GM18951 (cell line): ENCODE measurements around the gene MAD1L1.

ENCODE experiments used
- POLR2A ChIP-seq: IDR thresholded peaks from 4 replicates; pipeline ENCODE4 v1.6.1; 2011; ENCODE audit warnings: mild to moderate bottlenecking; ENCODE audit not compliant: insufficient read length, insufficient read depth; ENCODE audit errors: extremely low read depth
- in situ Hi-C: fragments of 300-500 bp; cut with MboI; formaldehyde crosslinking; loops from one replicate; pipeline ENCODE4 v1.12.0; 2022; ENCODE audit warnings: low sequenced_read_pairs, mixed read lengths, inconsistent platforms; ENCODE audit not compliant: unreplicated experiment

The MAD1L1 gene

GRCh38 chr7:2024567-2024918 is 208.2 kb downstream of the MAD1L1 start:
- in situ Hi-C loops, result no loop called here
- no peak for TF ChIP-seq POLR2A

GRCh38 chr7:2023877-2024566 is 208.7 kb downstream of the MAD1L1 start:
- TF ChIP-seq POLR2A, result no peak
- in situ Hi-C loops, result no loop called here

- in situ Hi-C loops, result no loop called here
- no peak for TF ChIP-seq POLR2A
Measured at GRCh38 chr7:2022737-2023250, 210.0 kb downstream of the MAD1L1 start.

GRCh38 chr7:2022021-2022409 is 210.7 kb downstream of the MAD1L1 start:
- no peak for TF ChIP-seq POLR2A
- in situ Hi-C loops, result no loop called here

GRCh38 chr7:2019711-2020511 is 212.8 kb downstream of the MAD1L1 start:
- in situ Hi-C loops, result no loop called here
- no peak for TF ChIP-seq POLR2A

GRCh38 chr7:2019461-2019710 is 213.4 kb downstream of the MAD1L1 start:
- no peak for TF ChIP-seq POLR2A
- in situ Hi-C loops, result no loop called here

- no peak for TF ChIP-seq POLR2A
- in situ Hi-C loops, result no loop called here
Measured at GRCh38 chr7:2018569-2019460, 213.9 kb downstream of the MAD1L1 start.

- TF ChIP-seq POLR2A, result no peak
- in situ Hi-C loops, result no loop called here
Measured at GRCh38 chr7:2017914-2018568, 214.7 kb downstream of the MAD1L1 start.

- in situ Hi-C loops, result no loop called here
- no peak for TF ChIP-seq POLR2A
Measured at GRCh38 chr7:2017481-2017891, 215.3 kb downstream of the MAD1L1 start.

- no peak for TF ChIP-seq POLR2A
- in situ Hi-C loops, result no loop called here
Measured at GRCh38 chr7:2016761-2017480, 215.8 kb downstream of the MAD1L1 start.

- TF ChIP-seq POLR2A, result no peak
- in situ Hi-C loops, result no loop called here
Measured at GRCh38 chr7:2016021-2016631, 216.6 kb downstream of the MAD1L1 start.

GRCh38 chr7:2015251-2015871 is 217.4 kb downstream of the MAD1L1 start:
- in situ Hi-C loops, result no loop called here
- TF ChIP-seq POLR2A, result no peak
